Measurements from ENCODE around the gene MAP3K5.

The MAP3K5 gene

DNA sequence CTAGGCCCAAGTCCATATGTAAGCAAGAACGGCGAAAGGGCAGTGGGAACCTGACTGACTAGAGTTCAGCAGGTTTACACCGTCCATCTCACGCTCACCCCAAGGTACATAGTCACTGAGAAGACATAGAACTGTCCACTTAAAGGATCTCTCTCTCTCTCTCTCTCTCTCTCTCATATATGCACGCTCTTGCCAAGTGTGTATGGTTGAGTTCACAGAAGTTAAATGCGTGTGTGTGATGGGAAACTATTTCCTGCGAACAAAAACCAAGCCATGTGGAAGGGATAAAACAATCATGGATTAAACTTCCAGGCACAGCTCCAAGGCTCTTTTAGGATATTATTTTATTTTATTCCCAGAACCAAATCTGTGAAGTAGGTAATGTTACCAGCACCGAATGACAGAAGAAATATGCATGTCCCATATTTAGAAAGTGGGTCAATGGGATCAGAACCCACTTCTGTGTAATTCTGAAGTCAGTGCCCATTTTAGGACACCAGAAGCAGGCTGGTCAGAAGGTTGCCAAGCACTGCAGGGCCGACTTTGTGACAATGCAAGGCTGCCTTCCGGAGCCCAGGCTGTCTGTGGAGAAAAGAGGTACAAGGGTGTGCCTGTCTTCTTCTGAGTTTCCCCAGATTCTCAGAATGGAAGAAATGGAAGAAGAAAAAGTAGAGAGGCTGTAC is 192.8 kb downstream of the MAP3K5 start:
- H3K4me1 ChIP-seq (ENCODE audit: insufficient read depth, low read length, severe bottlenecking) = no peaks in the 10 kb centered on the region
- H3K36me3 ChIP-seq (ENCODE audit: insufficient read depth, low read length) = peaks cover 15% of the 10 kb centered on the region
- no peak overlapping the region for H3K4me3 ChIP-seq (ENCODE audit: low read depth, low read length, poor library complexity, severe bottlenecking)
- no peaks in the 10 kb centered on the region for H3K79me2 ChIP-seq (ENCODE audit: insufficient read depth, low read length)
- no peak overlapping the region for H2AFZ ChIP-seq (ENCODE audit: low read length)
- no peaks in the 10 kb centered on the region for H3K27me3 ChIP-seq (ENCODE audit: insufficient read depth, low read length)
- no peak overlapping the region for H3K27ac ChIP-seq (ENCODE audit: low read depth, low read length, poor library complexity, severe bottlenecking)
- H3K9ac ChIP-seq (ENCODE audit: low read length) = no peak overlapping the region
- H3K9me2 ChIP-seq (ENCODE audit: low read depth, low read length) = no peaks in the 10 kb centered on the region
- H4K20me1 ChIP-seq (ENCODE audit: insufficient read depth, low read length) = no peaks in the 10 kb centered on the region
- H3K9me3 ChIP-seq (ENCODE audit: low read length) = no peaks in the 10 kb centered on the region
- H3K4me2 ChIP-seq (ENCODE audit: low read length) = no peak overlapping the region
- no peaks in the 10 kb centered on the region for H3F3A ChIP-seq (ENCODE audit: insufficient read depth, low read length)
- TF ChIP-seq, protein P1, sequence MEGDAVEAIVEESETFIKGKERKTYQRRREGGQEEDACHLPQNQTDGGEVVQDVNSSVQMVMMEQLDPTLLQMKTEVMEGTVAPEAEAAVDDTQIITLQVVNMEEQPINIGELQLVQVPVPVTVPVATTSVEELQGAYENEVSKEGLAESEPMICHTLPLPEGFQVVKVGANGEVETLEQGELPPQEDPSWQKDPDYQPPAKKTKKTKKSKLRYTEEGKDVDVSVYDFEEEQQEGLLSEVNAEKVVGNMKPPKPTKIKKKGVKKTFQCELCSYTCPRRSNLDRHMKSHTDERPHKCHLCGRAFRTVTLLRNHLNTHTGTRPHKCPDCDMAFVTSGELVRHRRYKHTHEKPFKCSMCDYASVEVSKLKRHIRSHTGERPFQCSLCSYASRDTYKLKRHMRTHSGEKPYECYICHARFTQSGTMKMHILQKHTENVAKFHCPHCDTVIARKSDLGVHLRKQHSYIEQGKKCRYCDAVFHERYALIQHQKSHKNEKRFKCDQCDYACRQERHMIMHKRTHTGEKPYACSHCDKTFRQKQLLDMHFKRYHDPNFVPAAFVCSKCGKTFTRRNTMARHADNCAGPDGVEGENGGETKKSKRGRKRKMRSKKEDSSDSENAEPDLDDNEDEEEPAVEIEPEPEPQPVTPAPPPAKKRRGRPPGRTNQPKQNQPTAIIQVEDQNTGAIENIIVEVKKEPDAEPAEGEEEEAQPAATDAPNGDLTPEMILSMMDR (IDR thresholded peaks at IDR 0.05; ENCODE audit: low read length) = no peak
- no peak for TF ChIP-seq EZH2 (IDR thresholded peaks at IDR 0.05; ENCODE audit: borderline replicate concordance, low read length)

- Histone ChIP-seq H3K27ac (ENCODE audit: low read depth, low read length, poor library complexity, severe bottlenecking) (no peak overlapping the region), H3K27me3 (ENCODE audit: insufficient read depth, low read length) (no peaks in the 10 kb centered on the region), H3F3A (ENCODE audit: insufficient read depth, low read length) (no peaks in the 10 kb centered on the region), H3K9me3 (ENCODE audit: low read length) (no peaks in the 10 kb centered on the region), H3K4me1 (ENCODE audit: insufficient read depth, low read length, severe bottlenecking) (peaks cover 5% of the 10 kb centered on the region), H3K79me2 (ENCODE audit: insufficient read depth, low read length) (no peaks in the 10 kb centered on the region), H4K20me1 (ENCODE audit: insufficient read depth, low read length) (no peaks in the 10 kb centered on the region), H3K4me2 (ENCODE audit: low read length) (no peak overlapping the region), H3K9me2 (ENCODE audit: low read depth, low read length) (no peaks in the 10 kb centered on the region), H2AFZ (ENCODE audit: low read length) (no peak overlapping the region), H3K4me3 (ENCODE audit: low read depth, low read length, poor library complexity, severe bottlenecking) (no peak overlapping the region), H3K9ac (ENCODE audit: low read length) (no peak overlapping the region), H3K36me3 (ENCODE audit: insufficient read depth, low read length) (peaks cover 9% of the 10 kb centered on the region)
- TF ChIP-seq EZH2 (IDR thresholded peaks at IDR 0.05; ENCODE audit: borderline replicate concordance, low read length) = no peak
- TF ChIP-seq, protein P1 (IDR thresholded peaks at IDR 0.05; ENCODE audit: low read length) = no peak
Observed at GRCh38 chr6:136598048-136598447, 194.2 kb downstream of the MAP3K5 start.

DNA sequence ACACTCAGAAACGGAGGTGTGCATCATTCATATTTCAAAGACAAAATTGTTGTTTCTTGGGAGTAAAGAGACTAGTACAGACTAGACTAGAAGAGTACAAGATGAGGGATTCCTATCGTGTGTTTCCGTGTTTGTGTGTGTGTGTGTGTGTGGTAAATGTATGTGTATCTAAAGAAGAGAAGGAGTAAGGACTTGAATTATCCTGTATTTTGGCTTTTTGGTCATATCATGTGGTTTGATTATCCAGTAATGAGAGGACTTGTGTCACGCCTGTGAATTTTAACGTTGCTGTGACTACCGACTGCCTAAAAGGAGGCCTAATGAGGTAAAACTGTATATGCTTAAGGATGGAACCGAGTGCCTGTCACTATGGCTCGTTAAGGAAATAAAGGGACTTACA is 197.6 kb downstream of the MAP3K5 start:
- Histone ChIP-seq H3K4me1 (ENCODE audit: insufficient read depth, low read length, severe bottlenecking) (peaks cover 5% of the 10 kb centered on the region), H3K9me2 (ENCODE audit: low read depth, low read length) (no peaks in the 10 kb centered on the region), H3K4me2 (ENCODE audit: low read length) (no peak overlapping the region), H3K9ac (ENCODE audit: low read length) (no peak overlapping the region), H2AFZ (ENCODE audit: low read length) (no peak overlapping the region), H3K9me3 (ENCODE audit: low read length) (no peaks in the 10 kb centered on the region), H4K20me1 (ENCODE audit: insufficient read depth, low read length) (no peaks in the 10 kb centered on the region), H3F3A (ENCODE audit: insufficient read depth, low read length) (no peaks in the 10 kb centered on the region), H3K4me3 (ENCODE audit: low read depth, low read length, poor library complexity, severe bottlenecking) (no peak overlapping the region), H3K27me3 (ENCODE audit: insufficient read depth, low read length) (no peaks in the 10 kb centered on the region), H3K79me2 (ENCODE audit: insufficient read depth, low read length) (no peaks in the 10 kb centered on the region), H3K27ac (ENCODE audit: low read depth, low read length, poor library complexity, severe bottlenecking) (no peak overlapping the region), H3K36me3 (ENCODE audit: insufficient read depth, low read length) (peaks cover 29% of the 10 kb centered on the region)
- TF ChIP-seq, protein P1 (IDR thresholded peaks at IDR 0.05; ENCODE audit: low read length) = no peak
- no peak for TF ChIP-seq EZH2 (IDR thresholded peaks at IDR 0.05; ENCODE audit: borderline replicate concordance, low read length)

Measured in OCI-LY1 (cell line).